HEK293 (cell line): ENCODE results near the gene PRKCE.

Source experiments
- CTCF ChIP-seq: fragments of 450-650 bp; formaldehyde crosslinking; IDR thresholded peaks from 2 replicates; pipeline ENCODE4 v1.5.1; 2016; ENCODE audit warnings: missing biosample characterization, missing genetic modification characterization
- HIC1 ChIP-seq: fragments of 450-650 bp; formaldehyde crosslinking; IDR thresholded peaks from 2 replicates; pipeline ENCODE4 v1.5.1; 2016; ENCODE audit warnings: missing biosample characterization, missing genetic modification characterization
- YY1 ChIP-seq: fragments of 450-650 bp; formaldehyde crosslinking; IDR thresholded peaks from 2 replicates; pipeline ENCODE4 v1.5.1; 2018; ENCODE audit warnings: missing biosample characterization, missing genetic modification characterization
- YY2 ChIP-seq: fragments of 450-650 bp; formaldehyde crosslinking; IDR thresholded peaks from 2 replicates; pipeline ENCODE4 v1.5.1; 2016; ENCODE audit warnings: missing biosample characterization, missing genetic modification characterization
- ZBTB1 ChIP-seq: fragments of 450-650 bp; formaldehyde crosslinking; IDR thresholded peaks from 2 replicates; pipeline ENCODE4 v1.5.1; 2016; ENCODE audit warnings: missing biosample characterization, missing genetic modification characterization
- ZNF140 ChIP-seq: fragments of 450-650 bp; formaldehyde crosslinking; IDR thresholded peaks from 2 replicates; pipeline ENCODE4 v1.5.1; 2016; ENCODE audit warnings: missing biosample characterization, missing genetic modification characterization
- ZNF274 ChIP-seq, 2 experiments: fragments of 200-500 bp in 1 of 2; fragments of 450-650 bp in 1 of 2; sonication (Bioruptor generic) in 1 of 2; formaldehyde crosslinking in 1 of 2; IDR thresholded peaks; 2 replicates each; pipeline versions ENCODE4 v1.5.1 to v1.6.1; 2014 to 2016; ENCODE audit warnings: borderline replicate concordance in 1 of 2, inconsistent platforms in 1 of 2, low read length in 1 of 2, missing biosample characterization in 1 of 2, missing genetic modification characterization in 1 of 2
- ZNF558 ChIP-seq: fragments of 450-650 bp; formaldehyde crosslinking; IDR thresholded peaks from 2 replicates; pipeline ENCODE4 v1.5.1; 2016; ENCODE audit warnings: missing biosample characterization, missing genetic modification characterization
- ZSCAN30 ChIP-seq: fragments of 450-650 bp; IDR thresholded peaks from 2 replicates; pipeline ENCODE4 v1.5.1; 2018; ENCODE audit warnings: missing biosample characterization, mild to moderate bottlenecking, missing genetic modification characterization, moderate library complexity
- TF ChIP-seq, protein P1 (sequence below): fragments of 450-650 bp; formaldehyde crosslinking; IDR thresholded peaks from 2 replicates; pipeline ENCODE4 v1.5.1; 2016; ENCODE audit warnings: missing biosample characterization, missing genetic modification characterization

GRCh38 chr2:45812011-45812500 is 160.6 kb downstream of the PRKCE start:
- no peak for TF ChIP-seq YY2 (tag by site-specific recombination)
- no peak for TF ChIP-seq ZSCAN30 (tag by site-specific recombination)
- TF ChIP-seq CTCF (tag by site-specific recombination): no peak
- no peak for TF ChIP-seq HIC1 (tag by site-specific recombination)
- TF ChIP-seq, protein P1, sequence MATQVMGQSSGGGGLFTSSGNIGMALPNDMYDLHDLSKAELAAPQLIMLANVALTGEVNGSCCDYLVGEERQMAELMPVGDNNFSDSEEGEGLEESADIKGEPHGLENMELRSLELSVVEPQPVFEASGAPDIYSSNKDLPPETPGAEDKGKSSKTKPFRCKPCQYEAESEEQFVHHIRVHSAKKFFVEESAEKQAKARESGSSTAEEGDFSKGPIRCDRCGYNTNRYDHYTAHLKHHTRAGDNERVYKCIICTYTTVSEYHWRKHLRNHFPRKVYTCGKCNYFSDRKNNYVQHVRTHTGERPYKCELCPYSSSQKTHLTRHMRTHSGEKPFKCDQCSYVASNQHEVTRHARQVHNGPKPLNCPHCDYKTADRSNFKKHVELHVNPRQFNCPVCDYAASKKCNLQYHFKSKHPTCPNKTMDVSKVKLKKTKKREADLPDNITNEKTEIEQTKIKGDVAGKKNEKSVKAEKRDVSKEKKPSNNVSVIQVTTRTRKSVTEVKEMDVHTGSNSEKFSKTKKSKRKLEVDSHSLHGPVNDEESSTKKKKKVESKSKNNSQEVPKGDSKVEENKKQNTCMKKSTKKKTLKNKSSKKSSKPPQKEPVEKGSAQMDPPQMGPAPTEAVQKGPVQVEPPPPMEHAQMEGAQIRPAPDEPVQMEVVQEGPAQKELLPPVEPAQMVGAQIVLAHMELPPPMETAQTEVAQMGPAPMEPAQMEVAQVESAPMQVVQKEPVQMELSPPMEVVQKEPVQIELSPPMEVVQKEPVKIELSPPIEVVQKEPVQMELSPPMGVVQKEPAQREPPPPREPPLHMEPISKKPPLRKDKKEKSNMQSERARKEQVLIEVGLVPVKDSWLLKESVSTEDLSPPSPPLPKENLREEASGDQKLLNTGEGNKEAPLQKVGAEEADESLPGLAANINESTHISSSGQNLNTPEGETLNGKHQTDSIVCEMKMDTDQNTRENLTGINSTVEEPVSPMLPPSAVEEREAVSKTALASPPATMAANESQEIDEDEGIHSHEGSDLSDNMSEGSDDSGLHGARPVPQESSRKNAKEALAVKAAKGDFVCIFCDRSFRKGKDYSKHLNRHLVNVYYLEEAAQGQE (tag by site-specific recombination): no peak
- TF ChIP-seq ZNF274 (IDR thresholded peaks at IDR 0.05; ENCODE audit: low read length): no peak
- no peak for TF ChIP-seq ZNF274 (tag by site-specific recombination; IDR thresholded peaks at IDR 0.05; ENCODE audit: borderline replicate concordance)
- TF ChIP-seq ZBTB1 (tag by site-specific recombination): no peak
- TF ChIP-seq YY1 (tag by site-specific recombination): no peak
- TF ChIP-seq ZNF558: no peak
- TF ChIP-seq ZNF140: no peak
